Activated CD8-positive, alpha-beta memory T cell treated with anti-CD3 and anti-CD28 coated beads, Interleukin-2, amount 50 U/mL, for 24 hours (primary cell): Measurements from ENCODE around the gene RDH13.
"Not testable (repeated sequence)": the region's sequence is repeated elsewhere in the genome, so short reads cannot be mapped to it uniquely, and the experiment has no call there.

Experiments used
- DNase-seq: peaks from one replicate; pipeline ENCODE4 v3.0.0-alpha.2; 2020; ENCODE audit errors: extremely low read depth

RDH13 gene

GRCh38 chr19:55044771-55045716 is 17.9 kb downstream of the RDH13 start:
- DNase-seq, result no peak

- DNase-seq, result no peak
These were observed 18.7 kb downstream of the RDH13 start for GRCh38 chr19:55044286-55044685.

GRCh38 chr19:55042688-55043087 is 20.3 kb downstream of the RDH13 start:
- DNase-seq, result no peak

GRCh38 chr19:55042344-55042678 is 20.6 kb downstream of the RDH13 start:
- DNase-seq, result no peak

GRCh38 chr19:55041627-55042343 is 21.2 kb downstream of the RDH13 start:
- DNase-seq, result no peak

GRCh38 chr19:55041244-55041626 is 21.7 kb downstream of the RDH13 start:
- no peak for DNase-seq

- not testable (repeated sequence) for DNase-seq
These were observed 22.3 kb downstream of the RDH13 start for GRCh38 chr19:55040654-55041053.

- not testable (repeated sequence) for DNase-seq
These were observed 25.3 kb downstream of the RDH13 start for GRCh38 chr19:55037603-55038002.

- DNase-seq, result no peak
These were observed 26.9 kb downstream of the RDH13 start for GRCh38 chr19:55036058-55036457.

- DNase-seq, result no peak
These were observed 28.2 kb downstream of the RDH13 start for GRCh38 chr19:55034751-55035150.

GRCh38 chr19:55032976-55033643 is 29.8 kb downstream of the RDH13 start:
- DNase-seq, result not testable (repeated sequence)

- DNase-seq, result no peak
These were observed 30.7 kb downstream of the RDH13 start for GRCh38 chr19:55032170-55032800.

GRCh38 chr19:55031178-55031577 is 31.8 kb downstream of the RDH13 start:
- DNase-seq, result no peak

GRCh38 chr19:55028757-55029156 is 34.2 kb downstream of the RDH13 start:
- no peak for DNase-seq

- no peak for DNase-seq
These were observed 35.2 kb downstream of the RDH13 start for GRCh38 chr19:55027472-55028337.

- not testable (repeated sequence) for DNase-seq
These were observed 35.8 kb downstream of the RDH13 start for GRCh38 chr19:55027140-55027471.

GRCh38 chr19:55024111-55024510 is 38.8 kb downstream of the RDH13 start:
- no peak for DNase-seq

GRCh38 chr19:55020351-55020750 is 42.6 kb downstream of the RDH13 start:
- not testable (repeated sequence) for DNase-seq

- no peak for DNase-seq
These were observed 44.3 kb downstream of the RDH13 start for GRCh38 chr19:55018633-55019032.

GRCh38 chr19:55018216-55018615 is 44.7 kb downstream of the RDH13 start:
- no peak for DNase-seq

- DNase-seq, result no peak
These were observed 46.9 kb downstream of the RDH13 start for GRCh38 chr19:55016017-55016416.
